Measurements from ENCODE around the gene DCLK2. TPM values are rescaled to one million over a fixed set of nuclear protein-coding genes. Genes with fewer than 3 reads are reported as not detected.

The DCLK2 gene
- total and polyA plus RNA-seq, 2 of the 8 experiments (the other 6 are each of a cell fraction or from before 2014, with no cell fraction given): 0.32 to 0.37 TPM

- Histone ChIP-seq H3K9me3 (ENCODE audit: insufficient read depth in 2 of 2, low read depth in 1 of 2, low read length in 1 of 2) (no peaks in the 10 kb centered on the region), H2AK5ac (ENCODE audit: low read depth, low read length) (no peak overlapping the region), H4K5ac (ENCODE audit: insufficient read length, low read depth, low read length) (no peak overlapping the region), H4K91ac (replicated peaks; ENCODE audit: insufficient read length, low read length) (no peak overlapping the region), H2BK5ac (ENCODE audit: low read depth, low read length) (no peak overlapping the region), H2BK12ac (ENCODE audit: low read depth, low read length) (no peak overlapping the region), H3K4me2 (ENCODE audit: insufficient read depth in 1 of 2, low read depth in 2 of 2, low read length in 2 of 2) (no peak overlapping the region), H3K9ac (replicated peaks in 1 of 4; ENCODE audit: extremely low read depth in 1 of 4, low read depth in 3 of 4, low read length in 3 of 4) (no peak overlapping the region; a peak in 1 of 7 replicates), H4K20me1 (replicated peaks in 1 of 2; ENCODE audit: control insufficient read depth in 1 of 2, insufficient read depth in 2 of 2, low read length in 2 of 2) (no peaks in the 10 kb centered on the region), H2BK120ac (replicated peaks; ENCODE audit: low read depth, low read length) (no peak overlapping the region), H3K79me1 (ENCODE audit: low read depth, low read length) (no peaks in the 10 kb centered on the region), H3K4ac (replicated peaks; ENCODE audit: insufficient read length, low read depth, low read length) (no peak overlapping the region), H3K4me1 (replicated peaks in 1 of 4; ENCODE audit: control insufficient read depth in 3 of 4, insufficient read depth in 4 of 4, low read length in 3 of 4) (no peaks in the 10 kb centered on the region), H3K27ac (ENCODE audit: low read depth, low read length) (no peak overlapping the region), H3K14ac (ENCODE audit: insufficient read length) (no peak overlapping the region), H2BK20ac (ENCODE audit: low read length) (no peak overlapping the region), H3K56ac (replicated peaks; ENCODE audit: insufficient read length, low read depth, low read length) (no peak overlapping the region), H3K79me2 (ENCODE audit: control insufficient read depth in 1 of 2, insufficient read depth in 2 of 2, low read length in 2 of 2) (no peaks in the 10 kb centered on the region), H3K4me3 (ENCODE audit: extremely low read depth in 1 of 4, insufficient read depth in 2 of 4, low read depth in 3 of 4, low read length in 4 of 4) (no peak overlapping the region), H3K18ac (ENCODE audit: extremely low read depth, low read length) (no peak overlapping the region), H3K23ac (ENCODE audit: insufficient read length) (no peak overlapping the region), H4K8ac (ENCODE audit: extremely low read depth, insufficient read depth, low read length) (no peak overlapping the region), H3K27me3 (replicated peaks in 1 of 4; ENCODE audit: control insufficient read depth in 3 of 4, extremely low read depth in 1 of 4, insufficient read depth in 3 of 4, low read length in 3 of 4) (no peaks in the 10 kb centered on the region), H3K36me3 (ENCODE audit: control insufficient read depth in 2 of 4, insufficient read depth in 4 of 4, low read length in 3 of 4) (no peaks in the 10 kb centered on the region), H3K23me2 (ENCODE audit: low read depth, low read length) (no peaks in the 10 kb centered on the region), H2BK15ac (ENCODE audit: low read length) (no peak overlapping the region), H2AFZ (ENCODE audit: low read length) (no peak overlapping the region)
- CTCF ChIA-PET (ENCODE audit: partially characterized antibody): interaction anchor here (1.0 to 2.0 kb wide), 3 partner anchors 10 to 125 kb away, joined by 3 to 6 read pairs (median 4); no protein-coding TSS in a partner anchor
- DNase-seq (ENCODE audit: low read depth in 1 of 2, low spot score in 2 of 2) (no peak), FAIRE-seq (no peak)
- WGBS, 2 experiments (ENCODE audit: extremely low coverage in 1 of 2, insufficient coverage in 1 of 2, insufficient read length in 1 of 2, insufficient replicate concordance in 2 of 2, low coverage in 1 of 2, low lambda C conversion rate in 2 of 2, missing lambda C conversion rate in 1 of 2): 84% methylated on average over 4 of the region's 4 CpGs; no CpG with 5 or more reads in 1 of the 2 experiments
- POLR2A ChIA-PET (ENCODE audit: partially characterized antibody): no interaction called here
- TF ChIP-seq JUN (IDR thresholded peaks at IDR 0.05; ENCODE audit: low read depth, low read length) (no peak), CBX8 (IDR thresholded peaks at IDR 0.05; ENCODE audit: borderline replicate concordance, low read depth, low read length) (no peak), SUZ12 (IDR thresholded peaks at IDR 0.05; ENCODE audit: low read length) (no peak), KDM5A (IDR thresholded peaks at IDR 0.05; ENCODE audit: low read length) (no peak)
Observed at GRCh38 chr4:150135134-150135772, 57.0 kb downstream of the DCLK2 start.
